Activated CD8-positive, alpha-beta memory T cell treated with anti-CD3 and anti-CD28 coated beads, Interleukin-2, amount 50 U/mL, for 24 hours (primary cell): ENCODE data around the gene SMAD5.

Source experiments
- DNase-seq: peaks from one replicate; pipeline ENCODE4 v3.0.0-alpha.2; 2020; ENCODE audit errors: extremely low read depth

The SMAD5 gene

GRCh38 chr5:136132557-136133221 is at the start of gene SMAD5:
TSS of gene SMAD5 (plus strand) at chr5:136132845. CDS start at chr5:136153761, 20,916 bp downstream.
- DNase-seq = peak; percentile 53

GRCh38 chr5:136084698-136085097 is 47.9 kb upstream of the SMAD5 start:
- no peak for DNase-seq

GRCh38 chr5:136086783-136087566 is 45.7 kb upstream of the SMAD5 start:
- no peak for DNase-seq

GRCh38 chr5:136087961-136088871 is 44.4 kb upstream of the SMAD5 start:
- DNase-seq = no peak

- no peak for DNase-seq
Measured at GRCh38 chr5:136089791-136090190, 42.9 kb upstream of the SMAD5 start.

GRCh38 chr5:136090319-136090718 is 42.3 kb upstream of the SMAD5 start:
- DNase-seq = no peak

GRCh38 chr5:136094189-136094912 is 38.3 kb upstream of the SMAD5 start:
- DNase-seq = no peak

GRCh38 chr5:136094913-136095641 is 37.6 kb upstream of the SMAD5 start:
- DNase-seq = no peak

- DNase-seq = no peak
Measured at GRCh38 chr5:136098176-136098575, 34.5 kb upstream of the SMAD5 start.

GRCh38 chr5:136099870-136100269 is 32.8 kb upstream of the SMAD5 start:
- no peak for DNase-seq

GRCh38 chr5:136101884-136102283 is 30.8 kb upstream of the SMAD5 start:
- no peak for DNase-seq

GRCh38 chr5:136103118-136103517 is 29.5 kb upstream of the SMAD5 start:
- no peak for DNase-seq

GRCh38 chr5:136104306-136104965 is 28.2 kb upstream of the SMAD5 start:
- DNase-seq = no peak

GRCh38 chr5:136106351-136107031 is 26.2 kb upstream of the SMAD5 start:
- DNase-seq = no peak

- no peak for DNase-seq
Measured at GRCh38 chr5:136108180-136108611, 24.4 kb upstream of the SMAD5 start.

GRCh38 chr5:136108766-136109165 is 23.9 kb upstream of the SMAD5 start:
- DNase-seq = no peak

- no peak for DNase-seq
Measured at GRCh38 chr5:136109453-136110135, 23.1 kb upstream of the SMAD5 start.

GRCh38 chr5:136113606-136114005 is 19.0 kb upstream of the SMAD5 start:
- no peak for DNase-seq
